Activated CD4-positive, alpha-beta memory T cell treated with anti-CD3 and anti-CD28 coated beads, Interleukin-2, amount 10 ng/mL, durations not matched to agents 7 days and 5 days (primary cell): ENCODE measurements around the gene PTPRS. TPM values are rescaled to one million over a fixed set of nuclear protein-coding genes. Genes with fewer than 3 reads are reported as not detected.

ENCODE experiments used
- CTCF ChIA-PET: fragments of 350-600 bp; sonication (Branson Sonifier 250); formaldehyde crosslinking; loops from one replicate; lab custom pipeline; 2021; ENCODE audit warnings: antibody characterized with exemption, inconsistent platforms; lab: Charles Lee
- POLR2A ChIA-PET: fragments of 350-600 bp; sonication (Branson Sonifier 250); formaldehyde crosslinking; loops from one replicate; lab custom pipeline; 2021; ENCODE audit warnings: antibody characterized with exemption; lab: Charles Lee
- DNase-seq: peaks from one replicate; pipeline ENCODE4 v3.0.0-alpha.2; 2020
- H3K27ac Mint-ChIP-seq: one replicate; pipeline ENCODE4 v1.8.0; 2021; ENCODE audit warnings: mild to moderate bottlenecking, mixed read lengths
- H3K27me3 Mint-ChIP-seq: one replicate; pipeline ENCODE4 v1.8.0; 2021; ENCODE audit warnings: mixed read lengths
- H3K36me3 Mint-ChIP-seq: one replicate; pipeline ENCODE4 v1.8.0; 2021; ENCODE audit warnings: low read depth, mixed read lengths
- H3K4me1 Mint-ChIP-seq: one replicate; pipeline ENCODE4 v1.8.0; 2021; ENCODE audit warnings: mixed read lengths
- H3K4me3 Mint-ChIP-seq: one replicate; pipeline ENCODE4 v1.8.0; 2021; ENCODE audit warnings: mild to moderate bottlenecking, mixed read lengths
- H3K9me3 Mint-ChIP-seq: one replicate; pipeline ENCODE4 v1.8.0; 2021; ENCODE audit warnings: mixed read lengths
- total RNA-seq, 2 experiments: library from RNA; stranded (reverse); gene quantifications; one replicate each; pipeline ENCODE4 v1.2.3, GENCODE V29; 2021

The PTPRS gene
- total RNA-seq, 2 experiments from 2014 or later: not detected

- H3K4me1 Mint-ChIP-seq: no peaks in the 10 kb centered on the region
- H3K27me3 Mint-ChIP-seq: no peaks in the 10 kb centered on the region
- ChIA-PET POLR2A (no interaction called here), CTCF (no interaction called here)
- no peaks in the 10 kb centered on the region for H3K36me3 Mint-ChIP-seq
- no peaks in the 10 kb centered on the region for H3K9me3 Mint-ChIP-seq
- no peak overlapping the region for H3K4me3 Mint-ChIP-seq
- no peak for DNase-seq
- H3K27ac Mint-ChIP-seq: no peak overlapping the region
Measured at GRCh38 chr19:5305163-5305562, 35.4 kb downstream of the PTPRS start.

DNA sequence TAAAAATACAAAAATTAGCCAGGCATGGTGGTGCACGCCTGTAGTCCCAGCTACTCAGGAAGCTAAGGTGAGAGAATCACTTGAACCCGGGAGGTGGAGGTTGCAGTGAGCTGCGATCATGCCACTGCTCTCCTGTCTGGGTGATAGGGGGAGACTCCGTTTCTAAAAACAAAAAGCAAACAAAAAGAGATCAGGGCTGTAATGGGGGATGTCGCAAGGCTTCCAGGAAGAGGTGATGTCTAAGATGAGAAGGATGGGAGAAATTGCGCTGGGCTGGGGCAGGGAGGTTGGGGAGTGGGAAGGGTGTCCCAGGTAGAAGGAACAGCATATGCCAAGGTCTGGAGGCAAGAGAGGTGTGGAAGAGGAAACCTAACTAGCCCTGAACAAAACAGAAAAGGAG is 36.1 kb downstream of the PTPRS start:
- ChIA-PET CTCF (no interaction called here), POLR2A (no interaction called here)
- no peaks in the 10 kb centered on the region for H3K4me1 Mint-ChIP-seq
- no peak for DNase-seq
- H3K27ac Mint-ChIP-seq: no peak overlapping the region
- H3K9me3 Mint-ChIP-seq: no peaks in the 10 kb centered on the region
- H3K36me3 Mint-ChIP-seq: no peaks in the 10 kb centered on the region
- no peaks in the 10 kb centered on the region for H3K27me3 Mint-ChIP-seq
- H3K4me3 Mint-ChIP-seq: no peak overlapping the region

- ChIA-PET POLR2A (no interaction called here), CTCF (no interaction called here)
- no peaks in the 10 kb centered on the region for H3K36me3 Mint-ChIP-seq
Measured at GRCh38 chr19:5303208-5303607, 37.4 kb downstream of the PTPRS start.

DNA sequence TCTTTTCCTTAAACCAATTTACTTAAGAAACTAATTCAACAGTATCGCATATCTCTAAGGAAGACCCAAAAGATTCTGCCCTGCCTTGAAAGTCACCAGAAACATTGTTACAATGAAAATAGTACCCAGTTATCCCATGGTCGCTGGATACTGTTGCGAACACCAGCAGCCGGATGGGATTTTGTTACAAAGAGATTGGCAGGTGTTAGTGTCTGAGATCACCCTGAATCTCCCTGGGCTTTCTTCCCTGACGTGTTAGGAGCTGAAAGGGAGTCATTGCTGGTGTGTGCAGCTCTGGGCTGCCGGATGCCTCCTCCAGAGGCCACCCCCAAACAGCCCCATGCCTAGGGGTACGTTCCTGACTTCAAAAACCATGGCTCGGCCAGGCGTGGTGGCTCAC is 38.2 kb downstream of the PTPRS start:
- ChIA-PET CTCF (no interaction called here), POLR2A (no interaction called here)
- no peaks in the 10 kb centered on the region for H3K9me3 Mint-ChIP-seq
- H3K4me3 Mint-ChIP-seq: no peak overlapping the region
- no peak for DNase-seq
- no peak overlapping the region for H3K27ac Mint-ChIP-seq
- H3K4me1 Mint-ChIP-seq: no peaks in the 10 kb centered on the region
- H3K36me3 Mint-ChIP-seq: no peaks in the 10 kb centered on the region
- H3K27me3 Mint-ChIP-seq: no peaks in the 10 kb centered on the region

More at GRCh38 chr19:5303208-5303607, 37.4 kb downstream of the PTPRS start:
- no peaks in the 10 kb centered on the region for H3K27me3 Mint-ChIP-seq
- H3K4me3 Mint-ChIP-seq: no peak overlapping the region
- DNase-seq: no peak
- no peaks in the 10 kb centered on the region for H3K9me3 Mint-ChIP-seq
- H3K4me1 Mint-ChIP-seq: no peaks in the 10 kb centered on the region
- H3K27ac Mint-ChIP-seq: no peak overlapping the region

- no peak overlapping the region for H3K27ac Mint-ChIP-seq
- H3K4me3 Mint-ChIP-seq: no peak overlapping the region
- H3K27me3 Mint-ChIP-seq: peaks cover 5% of the 10 kb centered on the region
- no peaks in the 10 kb centered on the region for H3K9me3 Mint-ChIP-seq
- POLR2A ChIA-PET: no interaction called here
- H3K4me1 Mint-ChIP-seq: no peaks in the 10 kb centered on the region
- CTCF ChIA-PET: no interaction called here
- H3K36me3 Mint-ChIP-seq: no peaks in the 10 kb centered on the region
- no peak for DNase-seq
Measured at GRCh38 chr19:5299137-5299536, 41.5 kb downstream of the PTPRS start.

GRCh38 chr19:5298471-5298901 is 42.1 kb downstream of the PTPRS start:
- POLR2A ChIA-PET: no interaction called here
- Mint-ChIP-seq H3K9me3 (no peaks in the 10 kb centered on the region), H3K27ac (no peak overlapping the region), H3K4me3 (no peak overlapping the region), H3K4me1 (no peaks in the 10 kb centered on the region), H3K36me3 (no peaks in the 10 kb centered on the region), H3K27me3 (peaks cover 5% of the 10 kb centered on the region)
- CTCF ChIA-PET: no interaction called here
- DNase-seq: no peak

DNA sequence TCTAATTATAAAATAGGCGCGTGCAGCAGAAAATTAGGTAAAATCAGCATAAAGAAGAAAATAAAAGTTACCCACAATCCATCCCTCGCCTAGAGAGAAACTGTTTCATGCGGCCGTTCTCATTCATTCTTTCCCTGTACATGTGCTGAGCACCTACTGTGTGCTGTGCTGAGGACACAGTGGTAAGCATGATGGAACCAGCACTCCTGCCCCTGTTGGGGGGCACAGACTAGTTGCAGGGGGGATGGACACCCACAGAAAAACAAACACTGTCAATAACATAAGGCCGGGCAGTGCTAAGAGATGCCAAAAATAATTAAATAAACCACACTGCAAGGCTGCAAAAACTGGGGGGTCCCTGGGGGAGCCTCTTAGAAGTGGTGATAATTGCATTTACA is 43.3 kb downstream of the PTPRS start:
- H3K4me3 Mint-ChIP-seq: no peak overlapping the region
- H3K27ac Mint-ChIP-seq: no peak overlapping the region
- H3K4me1 Mint-ChIP-seq: peaks cover 1% of the 10 kb centered on the region
- ChIA-PET CTCF (no interaction called here), POLR2A (no interaction called here)
- H3K9me3 Mint-ChIP-seq: no peaks in the 10 kb centered on the region
- DNase-seq: no peak
- H3K36me3 Mint-ChIP-seq: no peaks in the 10 kb centered on the region
- H3K27me3 Mint-ChIP-seq: peaks cover 7% of the 10 kb centered on the region

- Mint-ChIP-seq H3K9me3 (no peaks in the 10 kb centered on the region), H3K27ac (no peak overlapping the region), H3K4me1 (peaks cover 1% of the 10 kb centered on the region), H3K4me3 (no peak overlapping the region), H3K27me3 (peaks cover 13% of the 10 kb centered on the region), H3K36me3 (no peaks in the 10 kb centered on the region)
- POLR2A ChIA-PET: no interaction called here
- CTCF ChIA-PET: no interaction called here
- no peak for DNase-seq
Measured at GRCh38 chr19:5296457-5297271, 43.9 kb downstream of the PTPRS start.

- Mint-ChIP-seq H3K27me3 (peaks cover 16% of the 10 kb centered on the region), H3K9me3 (no peaks in the 10 kb centered on the region), H3K4me1 (peaks cover 1% of the 10 kb centered on the region), H3K4me3 (no peak overlapping the region), H3K36me3 (no peaks in the 10 kb centered on the region), H3K27ac (no peak overlapping the region)
- POLR2A ChIA-PET: no interaction called here
- no peak for DNase-seq
- CTCF ChIA-PET: no interaction called here
Measured at GRCh38 chr19:5296021-5296420, 44.6 kb downstream of the PTPRS start.

DNA sequence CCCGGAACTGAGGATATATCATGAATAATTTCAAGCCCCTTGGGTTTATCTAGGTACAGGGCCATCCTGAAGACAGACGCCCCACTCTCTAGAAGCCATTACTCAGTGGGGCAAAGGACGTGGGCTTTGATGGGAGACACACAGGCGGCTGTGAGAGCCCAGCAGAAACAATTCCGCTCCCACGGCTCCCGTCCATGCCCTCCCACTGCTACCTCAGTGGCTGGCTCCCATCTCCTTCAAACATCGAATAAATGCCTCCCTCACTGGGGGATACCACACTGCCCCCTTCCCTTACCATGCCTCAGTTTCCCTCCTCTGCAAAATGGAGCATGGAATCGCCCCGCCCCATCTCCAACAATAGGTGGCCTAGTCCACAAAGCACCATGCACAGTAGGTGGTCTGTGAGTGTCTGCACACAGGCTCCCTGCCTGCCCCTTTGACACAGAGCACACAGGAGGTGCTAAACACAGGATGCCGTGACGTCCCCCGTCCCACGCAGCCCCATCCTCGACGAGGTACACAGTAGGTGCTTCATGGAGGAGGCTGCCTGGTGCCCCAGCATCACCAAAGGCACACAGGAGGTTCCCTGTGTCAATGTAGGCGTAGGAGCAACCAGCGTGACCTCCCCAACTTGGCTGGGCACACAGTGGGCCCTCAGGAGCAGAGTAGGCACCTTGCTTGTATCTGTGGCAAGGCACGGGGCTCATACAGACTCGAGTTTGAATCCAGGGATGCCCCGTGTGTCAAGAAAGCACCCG is 46.0 kb downstream of the PTPRS start:
- peaks cover 16% of the 10 kb centered on the region for H3K27me3 Mint-ChIP-seq
- no peaks in the 10 kb centered on the region for H3K9me3 Mint-ChIP-seq
- H3K4me1 Mint-ChIP-seq: peaks cover 1% of the 10 kb centered on the region
- H3K36me3 Mint-ChIP-seq: no peaks in the 10 kb centered on the region
- ChIA-PET POLR2A (no interaction called here), CTCF (no interaction called here)
- H3K4me3 Mint-ChIP-seq: no peak overlapping the region
- H3K27ac Mint-ChIP-seq: no peak overlapping the region
- DNase-seq: no peak

GRCh38 chr19:5293612-5294378 is 46.8 kb downstream of the PTPRS start:
- Mint-ChIP-seq H3K27ac (no peak overlapping the region), H3K36me3 (no peaks in the 10 kb centered on the region), H3K4me1 (peaks cover 1% of the 10 kb centered on the region), H3K4me3 (no peak overlapping the region), H3K27me3 (peaks cover 16% of the 10 kb centered on the region), H3K9me3 (no peaks in the 10 kb centered on the region)
- ChIA-PET POLR2A (no interaction called here), CTCF (no interaction called here)
- DNase-seq: no peak

DNA sequence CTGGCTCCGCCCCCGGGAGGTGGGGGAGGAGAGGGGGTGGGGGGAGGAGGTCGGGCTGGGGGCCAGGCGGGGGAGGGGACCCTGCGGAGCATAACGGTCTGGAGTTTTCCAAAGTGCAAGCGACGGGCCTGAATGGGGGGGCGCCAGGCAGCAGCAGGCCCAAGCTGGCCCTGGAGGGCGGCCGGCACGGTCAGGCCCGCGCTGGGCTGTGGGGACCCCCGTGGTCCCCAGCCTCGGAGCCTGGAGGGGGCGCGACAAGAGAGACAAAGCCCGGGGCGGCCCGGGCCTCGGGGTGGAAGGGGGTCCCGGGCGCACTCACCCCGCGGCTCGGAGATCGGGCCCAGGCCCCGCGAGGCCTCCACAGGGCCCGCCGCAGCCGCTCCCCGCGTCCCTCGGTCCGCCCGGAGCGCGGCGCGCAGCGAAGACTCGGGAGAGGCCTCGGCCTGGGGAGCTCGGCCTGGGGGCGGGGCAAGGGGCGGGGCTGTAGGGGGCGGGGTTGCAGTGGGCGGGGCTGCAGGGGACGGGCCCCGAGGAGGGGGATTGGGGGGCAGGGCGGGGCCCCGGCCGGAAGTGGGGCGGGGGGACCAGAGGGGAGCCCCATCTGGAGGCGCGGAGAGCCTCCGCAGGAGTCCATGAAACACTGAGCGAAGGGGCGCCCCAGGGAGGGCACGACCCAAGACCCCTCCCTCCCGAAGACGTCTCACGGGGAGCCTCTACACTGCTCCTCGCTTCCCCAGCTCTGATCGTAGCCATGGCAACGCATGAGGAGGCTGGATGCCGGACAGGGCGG is 47.6 kb downstream of the PTPRS start:
- H3K27me3 Mint-ChIP-seq: peaks cover 16% of the 10 kb centered on the region
- H3K4me1 Mint-ChIP-seq: peaks cover 1% of the 10 kb centered on the region
- ChIA-PET POLR2A (no interaction called here), CTCF (no interaction called here)
- H3K36me3 Mint-ChIP-seq: no peaks in the 10 kb centered on the region
- no peak overlapping the region for H3K27ac Mint-ChIP-seq
- H3K4me3 Mint-ChIP-seq: no peak overlapping the region
- DNase-seq: peak; percentile 16
- no peaks in the 10 kb centered on the region for H3K9me3 Mint-ChIP-seq

- Mint-ChIP-seq H3K27ac (no peak overlapping the region), H3K9me3 (no peaks in the 10 kb centered on the region), H3K4me3 (no peak overlapping the region), H3K4me1 (peaks cover 1% of the 10 kb centered on the region), H3K36me3 (no peaks in the 10 kb centered on the region), H3K27me3 (peaks cover 16% of the 10 kb centered on the region)
- ChIA-PET POLR2A (no interaction called here), CTCF (no interaction called here)
- DNase-seq: no peak
Measured at GRCh38 chr19:5292453-5292821, 48.2 kb downstream of the PTPRS start.
